Vagina (tissue), 2 donors: Measurements from ENCODE around the gene SEPHS2. TPM values are rescaled to one million over a fixed set of nuclear protein-coding genes. Genes with fewer than 3 reads are reported as not detected.

Experiments used
- DNase-seq, 2 donors: peaks; one replicate each; pipeline ENCODE4 v3.0.0-alpha.2; 2017; ENCODE audit errors: extremely low spot score in 2 of 2
- H3K27ac ChIP-seq: fragments of 200-600 bp; sonication (generic); one replicate; pipeline ENCODE4 v1.5.1; 2019
- H3K27me3 ChIP-seq: fragments of 200-600 bp; sonication (generic); one replicate; pipeline ENCODE4 v1.5.1; 2019
- H3K36me3 ChIP-seq, 2 donors: fragments of 200-600 bp; sonication (generic); one replicate each; pipeline ENCODE4 v1.5.1; 2017 to 2019
- H3K4me1 ChIP-seq: fragments of 200-600 bp; sonication (generic); one replicate; pipeline ENCODE4 v1.5.1; 2019
- H3K4me3 ChIP-seq, 2 donors: fragments of 200-600 bp; sonication (generic); 1 replicate in 1 of 2; 2 replicates in 1 of 2; pipeline ENCODE4 v1.5.1; 2016 to 2019
- H3K9me3 ChIP-seq: fragments of 200-600 bp; sonication (generic); one replicate; pipeline ENCODE4 v1.5.1; 2019
- POLR2A ChIP-seq, 2 donors: fragments of 450-650 bp; IDR thresholded peaks; one replicate each; pipeline ENCODE4 v1.6.1; 2017; ENCODE audit warnings: antibody characterized with exemption in 2 of 2, mild to moderate bottlenecking in 2 of 2, moderate library complexity in 2 of 2
- POLR2AphosphoS5 ChIP-seq, 2 donors: sonication (generic); formaldehyde crosslinking; IDR thresholded peaks; one replicate each; pipeline ENCODE4 v1.9.0; 2017; ENCODE audit warnings: antibody characterized with exemption in 2 of 2, mild to moderate bottlenecking in 2 of 2, low read depth in 1 of 2; ENCODE audit not compliant: insufficient read depth in 1 of 2
- intact Hi-C: fragments of 100-400 bp; cut with DNase I; formaldehyde crosslinking; loops from one replicate; pipeline ENCODE4 v1.15.1; 2023
- total RNA-seq: library from RNA; depleted of rRNA; stranded (reverse); fragments of >200 nt; gene quantifications from one replicate; pipeline ENCODE4 v1.2.3, GENCODE V29; 2016
- TF ChIP-seq, protein P1 (sequence below), 3 experiments: fragments of 450-650 bp in 2 of 3; fragments of 200-600 bp in 1 of 3; sonication (generic) in 1 of 3; IDR thresholded peaks; one replicate each; pipeline ENCODE4 v1.5.1; 2017 to 2019; ENCODE audit warnings: antibody characterized with exemption in 3 of 3, mild to moderate bottlenecking in 2 of 3, moderate library complexity in 2 of 3

Gene SEPHS2
- total RNA-seq, 1 donor from 2014 or later, result 28.0 TPM

DNA sequence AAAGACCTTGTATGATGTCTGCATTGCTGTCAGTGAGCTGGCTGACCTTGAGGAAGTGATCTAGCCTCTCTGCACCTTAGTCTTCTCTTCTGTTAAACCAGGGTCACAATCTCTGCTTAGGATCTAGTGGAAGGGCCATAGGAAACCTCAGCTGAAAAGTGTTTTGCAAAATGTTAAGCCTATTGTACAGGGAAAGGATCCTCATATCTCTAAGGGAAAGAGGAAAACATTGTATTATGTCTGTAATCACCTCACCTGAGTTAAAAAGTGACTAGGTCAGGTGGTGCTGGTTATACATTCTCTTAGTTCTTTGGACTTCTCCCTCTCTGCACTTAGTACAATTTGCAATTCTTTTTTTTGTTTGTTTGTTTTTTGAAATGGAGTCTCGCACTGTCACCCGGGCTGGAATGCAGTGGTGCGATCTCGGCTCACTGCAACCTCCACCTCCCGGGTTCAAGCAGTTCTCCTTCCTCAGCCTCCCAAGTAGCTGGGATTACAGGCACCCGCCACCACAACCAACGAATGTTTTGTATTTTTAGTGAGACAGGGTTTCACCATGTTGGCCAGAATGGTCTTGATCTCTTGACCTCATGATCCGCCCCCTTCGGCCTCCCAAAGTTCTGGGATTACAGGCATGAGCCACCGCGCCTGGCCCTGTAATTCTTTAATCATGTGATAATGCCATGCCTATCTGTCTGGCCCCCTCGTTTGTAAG is 2.0 kb upstream of the SEPHS2 start:
- Histone ChIP-seq H3K4me1 (peaks cover 20% of the 10 kb centered on the region), H3K27me3 (no peaks in the 10 kb centered on the region), H3K27ac (no peak overlapping the region), H3K36me3 (no peaks in the 10 kb centered on the region), H3K4me3 (no peak overlapping the region), H3K9me3 (no peaks in the 10 kb centered on the region)
- TF ChIP-seq POLR2A (IDR thresholded peaks at IDR 0.05) (no peak), POLR2AphosphoS5 (IDR thresholded peaks at IDR 0.05; ENCODE audit: insufficient read depth in 1 of 2, low read depth in 1 of 2) (no peak)
- TF ChIP-seq, protein P1, sequence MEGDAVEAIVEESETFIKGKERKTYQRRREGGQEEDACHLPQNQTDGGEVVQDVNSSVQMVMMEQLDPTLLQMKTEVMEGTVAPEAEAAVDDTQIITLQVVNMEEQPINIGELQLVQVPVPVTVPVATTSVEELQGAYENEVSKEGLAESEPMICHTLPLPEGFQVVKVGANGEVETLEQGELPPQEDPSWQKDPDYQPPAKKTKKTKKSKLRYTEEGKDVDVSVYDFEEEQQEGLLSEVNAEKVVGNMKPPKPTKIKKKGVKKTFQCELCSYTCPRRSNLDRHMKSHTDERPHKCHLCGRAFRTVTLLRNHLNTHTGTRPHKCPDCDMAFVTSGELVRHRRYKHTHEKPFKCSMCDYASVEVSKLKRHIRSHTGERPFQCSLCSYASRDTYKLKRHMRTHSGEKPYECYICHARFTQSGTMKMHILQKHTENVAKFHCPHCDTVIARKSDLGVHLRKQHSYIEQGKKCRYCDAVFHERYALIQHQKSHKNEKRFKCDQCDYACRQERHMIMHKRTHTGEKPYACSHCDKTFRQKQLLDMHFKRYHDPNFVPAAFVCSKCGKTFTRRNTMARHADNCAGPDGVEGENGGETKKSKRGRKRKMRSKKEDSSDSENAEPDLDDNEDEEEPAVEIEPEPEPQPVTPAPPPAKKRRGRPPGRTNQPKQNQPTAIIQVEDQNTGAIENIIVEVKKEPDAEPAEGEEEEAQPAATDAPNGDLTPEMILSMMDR (IDR thresholded peaks at IDR 0.05), result no peak
- intact Hi-C loops, result loop anchor here (10.0 kb wide), 1 partner anchor 87 kb away; the partner anchor contains the start of gene ZNF747
- DNase-seq, result no peak

DNA sequence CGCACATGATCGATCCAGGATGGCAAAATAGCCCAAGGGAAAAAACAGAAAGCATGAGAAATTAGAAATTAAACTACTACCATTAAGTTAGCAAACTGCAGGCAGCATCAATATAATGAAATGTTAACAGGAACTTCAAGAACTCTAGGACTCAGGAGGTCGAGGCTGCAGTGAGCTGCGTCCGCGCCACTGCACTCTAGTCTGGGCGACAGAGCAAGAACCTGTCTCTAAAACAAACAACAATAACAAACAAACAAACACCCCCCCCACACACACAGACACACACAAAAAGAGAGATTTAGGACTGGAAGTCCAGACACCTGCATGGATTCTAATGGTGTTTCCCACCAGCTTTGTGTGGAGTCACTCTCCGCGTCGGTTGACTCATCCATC is 525 bp upstream of the SEPHS2 start:
- H3K4me3 ChIP-seq, result peak overlapping the region; percentile 79 to 93
- no peaks in the 10 kb centered on the region for H3K36me3 ChIP-seq
- peak overlapping the region; percentile 85 for H3K27ac ChIP-seq
- no peaks in the 10 kb centered on the region for H3K27me3 ChIP-seq
- TF ChIP-seq POLR2AphosphoS5 (IDR thresholded peaks at IDR 0.05; ENCODE audit: insufficient read depth in 1 of 2, low read depth in 1 of 2) (no peak), POLR2A (IDR thresholded peaks at IDR 0.05) (no peak)
- TF ChIP-seq, protein P1 (IDR thresholded peaks at IDR 0.05), result no peak
- H3K4me1 ChIP-seq, result peaks cover 20% of the 10 kb centered on the region
- no peaks in the 10 kb centered on the region for H3K9me3 ChIP-seq
- no peak for DNase-seq
- intact Hi-C loops, result loop anchor here (10.0 kb wide), 1 partner anchor 89 kb away; the partner anchor contains the start of gene ZNF747

DNA sequence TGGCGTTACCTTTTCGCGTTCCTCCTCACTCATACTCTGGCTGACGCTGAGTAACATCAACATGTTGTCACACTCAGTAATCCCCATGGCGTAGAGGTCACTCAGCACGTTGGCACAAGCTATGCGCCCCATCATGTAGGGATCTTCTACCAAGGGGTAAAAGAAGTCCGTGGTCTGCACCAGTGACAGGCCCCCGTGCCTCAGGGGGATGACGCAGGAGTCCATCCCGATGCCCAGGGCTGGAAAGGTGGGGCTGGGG is 596 bp downstream of the SEPHS2 start:
- intact Hi-C loops, result loop anchor here (10.0 kb wide), 1 partner anchor 90 kb away; the partner anchor contains the start of gene ZNF747
- Histone ChIP-seq H3K36me3 (no peaks in the 10 kb centered on the region), H3K4me1 (peaks cover 20% of the 10 kb centered on the region), H3K4me3 (peak overlapping the region; percentile 79 to 93), H3K27me3 (no peaks in the 10 kb centered on the region), H3K9me3 (no peaks in the 10 kb centered on the region), H3K27ac (peak overlapping the region; percentile 85)
- no peak for DNase-seq
- TF ChIP-seq POLR2AphosphoS5 (IDR thresholded peaks at IDR 0.05; ENCODE audit: insufficient read depth in 1 of 2, low read depth in 1 of 2), result no peak
- TF ChIP-seq, protein P1 (IDR thresholded peaks at IDR 0.05), result no peak
- TF ChIP-seq POLR2A (IDR thresholded peaks at IDR 0.05), result no peak

DNA sequence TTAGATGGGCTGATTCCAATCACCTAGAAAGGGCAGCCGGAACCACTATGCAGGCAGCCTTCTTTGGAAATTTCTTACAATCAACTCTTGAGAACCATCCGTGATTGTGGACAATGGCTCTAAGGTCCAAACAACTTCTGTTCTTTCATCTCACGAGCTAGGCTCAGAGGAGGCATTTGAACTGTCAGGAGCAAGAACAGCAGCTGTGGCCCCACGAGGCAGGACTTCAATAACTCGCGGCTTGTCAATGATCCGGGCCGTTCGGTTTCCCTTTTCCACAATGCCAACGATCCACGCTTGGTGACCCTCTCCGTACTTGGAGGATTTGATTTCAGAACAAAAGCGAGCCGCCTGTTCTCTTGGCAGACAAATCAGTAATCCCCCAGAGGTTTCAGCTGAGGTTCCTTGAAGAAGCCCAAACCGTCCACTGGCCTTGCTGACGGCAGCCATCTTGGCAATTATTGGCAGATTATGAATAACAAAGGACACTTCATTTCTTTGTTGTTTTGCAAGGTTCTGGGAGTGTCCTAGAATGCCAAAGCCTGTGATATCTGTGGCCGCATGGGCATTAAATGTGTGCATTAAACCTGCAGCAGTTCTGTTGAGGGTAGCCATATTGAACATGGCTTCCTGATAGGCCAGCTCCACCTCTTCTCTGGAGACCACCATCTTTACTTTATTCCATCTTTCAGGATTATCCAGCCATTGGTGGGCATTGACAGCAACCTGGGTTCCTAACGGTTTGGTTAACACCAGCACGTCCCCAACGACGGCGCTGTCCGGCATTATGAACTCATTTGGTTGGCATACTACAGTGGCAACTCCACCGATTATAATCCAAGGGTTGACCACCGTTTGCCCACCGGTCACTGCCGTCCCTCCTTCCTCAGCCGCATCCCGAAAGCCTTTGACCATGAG is 1.2 kb downstream of the SEPHS2 start:
- Histone ChIP-seq H3K4me1 (peaks cover 20% of the 10 kb centered on the region), H3K27me3 (no peaks in the 10 kb centered on the region), H3K9me3 (no peaks in the 10 kb centered on the region), H3K4me3 (peak overlapping the region; percentile 79 to 93), H3K36me3 (no peaks in the 10 kb centered on the region), H3K27ac (peak overlapping the region; percentile 85)
- TF ChIP-seq, protein P1 (IDR thresholded peaks at IDR 0.05), result no peak
- TF ChIP-seq POLR2A (IDR thresholded peaks at IDR 0.05) (no peak), POLR2AphosphoS5 (IDR thresholded peaks at IDR 0.05; ENCODE audit: insufficient read depth in 1 of 2, low read depth in 1 of 2) (no peak)
- intact Hi-C loops, result loop anchor here (10.0 kb wide), 1 partner anchor 90 kb away; the partner anchor contains the start of gene ZNF747
- DNase-seq, result no peak
